ENCODE data around the gene ZNF132.

Gene ZNF132

DNA sequence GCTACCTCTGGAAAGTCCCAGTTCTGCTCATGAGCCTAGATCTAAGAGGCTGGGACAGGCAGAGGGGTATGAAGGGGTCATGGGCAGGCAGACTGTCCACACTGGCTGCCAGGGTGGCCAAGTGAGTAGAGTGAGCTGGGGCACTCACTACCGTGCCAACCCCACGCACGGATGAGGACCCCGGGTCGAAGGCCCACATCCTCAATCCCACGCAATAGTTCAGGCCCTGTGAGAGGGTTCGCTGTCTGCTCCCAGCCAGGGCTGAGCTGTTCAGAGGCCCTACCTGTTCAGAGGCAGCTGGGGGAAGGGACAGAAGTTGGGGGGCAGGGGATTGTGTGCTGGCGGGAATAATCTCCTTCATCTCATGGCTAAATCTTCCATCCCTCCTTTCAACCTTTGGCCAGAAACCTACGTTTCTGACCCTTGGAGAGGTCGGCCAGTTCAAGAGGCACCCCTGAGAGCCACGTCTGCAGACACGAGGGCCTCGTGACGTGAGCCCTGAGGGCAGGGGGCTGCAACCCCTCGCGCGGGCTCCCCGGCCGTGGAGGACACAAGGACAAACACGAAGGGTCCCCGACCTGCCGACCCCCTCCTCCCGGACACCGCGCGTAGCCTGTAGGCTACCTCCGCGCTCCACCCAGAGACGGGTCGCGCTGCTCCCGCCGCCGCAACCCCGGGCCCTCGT lies 53.9 kb downstream of the ZNF132 start:
- FAIRE-seq, result no peak

DNA sequence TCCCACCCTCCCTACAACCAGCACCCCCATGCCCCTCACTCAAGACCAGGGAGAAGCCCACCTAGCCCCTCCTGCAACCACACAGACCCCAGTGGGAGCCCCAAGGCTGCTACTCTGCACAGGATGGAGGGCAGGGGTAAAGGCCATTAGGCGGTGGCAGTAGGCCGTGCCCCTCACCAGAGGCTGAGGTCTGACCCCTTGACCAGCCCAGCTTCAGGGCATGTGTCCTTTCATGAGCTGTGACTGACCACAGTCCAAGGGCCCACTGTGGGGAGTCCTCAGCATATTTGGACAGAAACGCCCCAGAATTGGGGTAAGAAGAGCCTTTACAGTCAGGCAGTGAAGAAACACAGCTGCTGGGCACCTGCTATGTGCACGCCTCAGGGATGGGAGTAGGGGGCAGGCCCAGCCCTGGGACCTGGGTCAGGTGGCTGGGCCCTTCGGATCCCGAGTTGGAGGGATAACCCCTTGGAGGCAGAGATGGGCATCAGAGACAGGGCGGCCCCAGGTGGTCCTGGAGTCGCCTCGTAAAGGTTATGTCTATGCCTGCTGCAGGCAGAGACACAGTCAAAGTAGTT lies 54.6 kb downstream of the ZNF132 start:
- FAIRE-seq, result no peak

DNA sequence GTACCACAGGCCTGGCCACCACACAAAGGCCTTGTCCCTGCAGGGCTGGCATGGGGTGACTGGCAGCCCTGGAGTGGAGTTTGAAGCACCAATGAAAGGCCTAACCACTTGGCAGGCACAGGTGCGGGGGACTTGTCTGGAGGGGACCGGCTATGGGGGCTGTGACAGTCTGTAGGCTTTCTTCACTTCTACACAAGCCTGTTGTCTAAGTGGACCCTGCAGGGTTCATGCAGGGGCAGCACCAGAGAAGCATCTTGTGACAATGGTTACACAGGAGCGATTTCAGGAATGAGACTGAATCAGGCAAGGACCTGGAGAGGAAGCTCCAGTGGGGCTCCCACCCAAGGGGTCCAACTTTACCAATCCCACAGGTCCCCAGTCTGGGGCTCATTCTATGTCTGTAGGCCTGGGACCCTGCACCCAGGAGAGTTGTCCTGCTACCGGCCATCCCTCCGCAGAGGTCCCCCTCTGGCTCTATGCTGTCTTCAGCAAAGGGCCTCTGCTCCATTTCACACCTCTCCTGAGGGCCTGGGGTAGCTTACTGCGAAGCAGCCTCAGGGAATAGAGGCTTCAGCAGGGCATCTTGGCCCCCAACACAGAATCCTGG lies 56.9 kb downstream of the ZNF132 start:
- FAIRE-seq, result no peak

Data from TTC549 (cell line).